ENCODE data around the gene TRIM65. TPM values are rescaled to one million over a fixed set of nuclear protein-coding genes. Genes with fewer than 3 reads are reported as not detected.
"Not testable (repeated sequence)": the region's sequence is repeated elsewhere in the genome, so short reads cannot be mapped to it uniquely, and the experiment has no call there.

TRIM65 gene
- total RNA-seq, 1 experiment from 2014 or later: 32.7 TPM

GRCh38 chr17:75851693-75851991, 45.1 kb downstream of the TRIM65 start:
- not testable (repeated sequence) for DNase-seq (ENCODE audit: low spot score)

- DNase-seq (ENCODE audit: low spot score): no peak
Measured at GRCh38 chr17:75850928-75851692, 45.6 kb downstream of the TRIM65 start.

GRCh38 chr17:75849724-75850123, 47.0 kb downstream of the TRIM65 start:
- DNase-seq (ENCODE audit: low spot score): no peak

- DNase-seq (ENCODE audit: low spot score): no peak
Measured at GRCh38 chr17:75849279-75849646, 47.5 kb downstream of the TRIM65 start.

GRCh38 chr17:75848523-75849278, 48.0 kb downstream of the TRIM65 start:
- peak; percentile 53 for DNase-seq (ENCODE audit: low spot score)

GRCh38 chr17:75847614-75848522, 48.9 kb downstream of the TRIM65 start:
- DNase-seq (ENCODE audit: low spot score): no peak

GRCh38 chr17:75846692-75847613, 49.8 kb downstream of the TRIM65 start:
- no peak for DNase-seq (ENCODE audit: low spot score)

- DNase-seq (ENCODE audit: low spot score): peak; percentile 56
Measured at GRCh38 chr17:75845933-75846691, 50.6 kb downstream of the TRIM65 start.

- peak; percentile 93 for DNase-seq (ENCODE audit: low spot score)
Measured at GRCh38 chr17:75845058-75845711, 51.6 kb downstream of the TRIM65 start.

GRCh38 chr17:75844530-75845057, 52.2 kb downstream of the TRIM65 start:
- peak; percentile 98 for DNase-seq (ENCODE audit: low spot score)

- DNase-seq (ENCODE audit: low spot score): peak; percentile 76
Measured at GRCh38 chr17:75843577-75844529, 52.9 kb downstream of the TRIM65 start, which contains the start of gene UNC13D. Gene UNC13D (minus strand): TSS chr17:75844404. CDS start chr17:75844337, 67 bp downstream.

- DNase-seq (ENCODE audit: low spot score): no peak
Measured at GRCh38 chr17:75842963-75843576, 53.7 kb downstream of the TRIM65 start.

GRCh38 chr17:75842411-75842810, 54.3 kb downstream of the TRIM65 start:
- DNase-seq (ENCODE audit: low spot score): no peak

- DNase-seq (ENCODE audit: low spot score): peak; percentile 55
Measured at GRCh38 chr17:75840799-75841164, 56.0 kb downstream of the TRIM65 start.

- no peak for DNase-seq (ENCODE audit: low spot score)
Measured at GRCh38 chr17:75839942-75840798, 56.6 kb downstream of the TRIM65 start.
